Hepatocyte (in vitro differentiated cells): ENCODE data around the gene STK40.
A peak's percentile ranks its signal among the peaks of the same experiment; 100 is the strongest.

Source experiments
- CTCF ChIP-seq: fragments of 200-600 bp; sonication (generic); IDR thresholded peaks from 2 replicates; pipeline ENCODE4 v1.5.1; 2016; ENCODE audit warnings: antibody characterized with exemption, mild to moderate bottlenecking; ENCODE audit not compliant: poor library complexity
- EZH2 ChIP-seq: fragments of 200-600 bp; sonication (generic); IDR thresholded peaks from 2 replicates; pipeline ENCODE4 v1.6.1; 2016; ENCODE audit warnings: antibody characterized with exemption, mild to moderate bottlenecking, borderline replicate concordance

- TF ChIP-seq EZH2 (no peak), CTCF (peak; percentile 21)
Observed at GRCh38 chr1:36306210-36306901, 79.4 kb downstream of the STK40 start, which contains the start of gene SH3D21.
